GM12878 (cell line): ENCODE results near the gene TDRD9. TPM values are rescaled to one million over a fixed set of nuclear protein-coding genes. Genes with fewer than 3 reads are reported as not detected.

Source experiments
- ATAC-seq: fragments of 200-7000 bp; cut with Tn5 transposase; 3 replicates; pipeline ENCODE4 v1.9.1; 2020; ENCODE audit warnings: mild to moderate bottlenecking, moderate library complexity
- BruUV-seq: library from RNA; stranded (reverse); fragments of 400-500 nt; replicated peaks from 2 replicates; lab custom pipeline; 2021; lab: Mats Ljungman, UMichigan
- CTCF ChIA-PET: fragments of 300-600 bp; sonication (Branson Sonifier 250); formaldehyde crosslinking; extraction: SDS; loops from one replicate; lab custom pipeline; 2021; ENCODE audit warnings: inconsistent platforms; lab: Yijun Ruan, JAX
- POLR2A ChIA-PET: fragments of 350-600 bp; formaldehyde crosslinking; extraction: SDS; loops from one replicate; lab custom pipeline; 2021; ENCODE audit warnings: inconsistent platforms; lab: Charles Lee
- RAD21 ChIA-PET: fragments of 300-600 bp; sonication (Branson Sonifier 250); formaldehyde crosslinking; loops from one replicate; lab custom pipeline; 2023; ENCODE audit warnings: antibody characterized with exemption; ENCODE audit not compliant: unreplicated experiment; lab: Charles Lee
- SMC1A ChIA-PET: fragments of 300-600 bp; sonication (Branson Sonifier 250); formaldehyde crosslinking; loops from one replicate; lab custom pipeline; 2023; ENCODE audit not compliant: unreplicated experiment, uncharacterized antibody; lab: Charles Lee
- DNase-seq: peaks from one replicate; pipeline ENCODE4 v3.0.0-alpha.2; 2011; ENCODE audit warnings: low read depth, low spot score
- FAIRE-seq: peaks from 3 replicates; lab custom pipeline; 2011; peaks lifted over from hg19 to GRCh38; lab: Jason Lieb, UNC
- H2AFZ ChIP-seq: 2 replicates; pipeline ENCODE4 v1.6.0; 2011; ENCODE audit warnings: low read depth, low read length, control low read depth; ENCODE audit not compliant: control insufficient read depth
- H3K27ac ChIP-seq: 2 replicates; pipeline ENCODE4 v1.5.1; 2011; ENCODE audit warnings: control low read depth; ENCODE audit not compliant: control insufficient read depth, insufficient read depth
- H3K27me3 ChIP-seq, 2 experiments: replicated peaks in 1 of 2; 2 replicates each; pipeline versions ENCODE4 v1.6.0 to v1.6.1; 2011; ENCODE audit warnings: low read length in 1 of 2; ENCODE audit not compliant: control insufficient read depth in 2 of 2, insufficient read depth in 2 of 2
- H3K36me3 ChIP-seq, 2 experiments: 2 replicates each; pipeline ENCODE4 v1.5.1; 2011; ENCODE audit warnings: low read length in 1 of 2; ENCODE audit not compliant: control insufficient read depth in 2 of 2, insufficient read depth in 2 of 2
- H3K4me1 ChIP-seq: 2 replicates; pipeline ENCODE4 v1.6.1; 2011; ENCODE audit warnings: mild to moderate bottlenecking, low read length, moderate library complexity, mixed read lengths; ENCODE audit not compliant: control insufficient read depth, insufficient read depth
- H3K4me2 ChIP-seq: 2 replicates; pipeline ENCODE4 v1.6.0; 2011; ENCODE audit warnings: control low read depth; ENCODE audit not compliant: control insufficient read depth, insufficient read depth
- H3K4me3 ChIP-seq: fragments of 200-600 bp; sonication (generic); 2 replicates; pipeline ENCODE4 v1.5.1; 2016
- H3K79me2 ChIP-seq: 2 replicates; pipeline ENCODE4 v1.6.0; 2011; ENCODE audit warnings: low read length; ENCODE audit not compliant: control insufficient read depth, insufficient read depth
- H3K9ac ChIP-seq: 2 replicates; pipeline ENCODE4 v1.8.0; 2011; ENCODE audit warnings: low read length, control low read depth, mixed read lengths; ENCODE audit not compliant: control insufficient read depth, insufficient read depth
- H3K9me3 ChIP-seq: replicated peaks from 3 replicates; pipeline ENCODE4 v1.5.1; 2011; ENCODE audit warnings: mild to moderate bottlenecking, low read length; ENCODE audit not compliant: control insufficient read depth, insufficient read depth
- H4K20me1 ChIP-seq: 2 replicates; pipeline ENCODE4 v1.6.0; 2011; ENCODE audit not compliant: control insufficient read depth, insufficient read depth
- CBFB ChIP-seq: IDR thresholded peaks from 2 replicates; pipeline ENCODE4 v1.6.1; 2016; ENCODE audit warnings: antibody characterized with exemption, low read depth
- CBX5 ChIP-seq: sonication (generic); IDR thresholded peaks from 2 replicates; pipeline ENCODE4 v1.6.1; 2016; ENCODE audit warnings: low read depth, moderate library complexity, mild to moderate bottlenecking, inconsistent platforms
- CEBPB ChIP-seq, 2 experiments: fragments of 150-350 bp in 1 of 2; IDR thresholded peaks; 2 replicates each; pipeline ENCODE4 v1.6.1; 2012 to 2014; ENCODE audit warnings: low read depth in 2 of 2, low read length in 2 of 2, borderline replicate concordance in 1 of 2, inconsistent platforms in 1 of 2
- EP300 ChIP-seq, 2 experiments: fragments of 150-350 bp in 1 of 2; IDR thresholded peaks; 2 replicates each; pipeline ENCODE4 v1.6.1; 2011 to 2012; ENCODE audit warnings: low read depth in 2 of 2, low read length in 2 of 2, borderline replicate concordance in 1 of 2, improper control_type of control experiment in 1 of 2, inconsistent platforms in 1 of 2; ENCODE audit not compliant: control insufficient read depth in 1 of 2
- IRF4 ChIP-seq: IDR thresholded peaks from 2 replicates; pipeline ENCODE4 v1.6.1; 2011; ENCODE audit warnings: low read depth, low read length
- JUND ChIP-seq: IDR thresholded peaks from 2 replicates; pipeline ENCODE4 v1.6.1; 2012; ENCODE audit warnings: low read depth, mild to moderate bottlenecking, low read length, improper control_type of control experiment, moderate library complexity
- MEF2A ChIP-seq: IDR thresholded peaks from 2 replicates; pipeline ENCODE4 v1.6.1; 2011; ENCODE audit warnings: low read depth, mild to moderate bottlenecking, low read length, moderate library complexity; ENCODE audit not compliant: insufficient read depth
- MTA3 ChIP-seq: IDR thresholded peaks from 2 replicates; pipeline ENCODE4 v1.6.1; 2012; ENCODE audit warnings: low read length, inconsistent platforms, borderline replicate concordance
- MYB ChIP-seq: fragments of 150-350 bp; IDR thresholded peaks from 2 replicates; pipeline ENCODE4 v1.6.1; 2014; ENCODE audit warnings: mild to moderate bottlenecking, low read depth, low read length, borderline replicate concordance
- NFIC ChIP-seq: IDR thresholded peaks from 2 replicates; pipeline ENCODE4 v1.6.1; 2012; ENCODE audit warnings: low read depth, mild to moderate bottlenecking, inconsistent platforms, low read length, moderate library complexity
- NFYB ChIP-seq: IDR thresholded peaks from 2 replicates; pipeline ENCODE4 v1.6.1; 2011; ENCODE audit warnings: low read depth, mild to moderate bottlenecking, low read length, improper control_type of control experiment, moderate library complexity; ENCODE audit not compliant: insufficient read depth
- NRF1 ChIP-seq: conservative IDR thresholded peaks from 2 replicates; pipeline ENCODE4 v1.6.1; 2011; ENCODE audit warnings: mild to moderate bottlenecking, low read depth, low read length, improper control_type of control experiment
- PML ChIP-seq: IDR thresholded peaks from 2 replicates; pipeline ENCODE4 v1.6.1; 2012; ENCODE audit warnings: low read length, inconsistent platforms
- POLR2AphosphoS5 ChIP-seq: IDR thresholded peaks from 2 replicates; pipeline ENCODE4 v1.6.1; 2011; ENCODE audit warnings: mild to moderate bottlenecking, low read length, inconsistent platforms
- RAD51 ChIP-seq: fragments of 450-650 bp; IDR thresholded peaks from 2 replicates; pipeline ENCODE4 v1.6.1; 2016; ENCODE audit warnings: moderate library complexity, mild to moderate bottlenecking, inconsistent platforms
- RBBP5 ChIP-seq: fragments of 200-600 bp; sonication (generic); conservative IDR thresholded peaks from 2 replicates; pipeline ENCODE4 v1.6.1; 2016
- SREBF2 ChIP-seq: IDR thresholded peaks from 2 replicates; pipeline ENCODE4 v1.6.1; 2012; ENCODE audit warnings: mild to moderate bottlenecking, low read length
- SRF ChIP-seq, 2 experiments: IDR thresholded peaks; 2 replicates each; pipeline ENCODE4 v1.6.1; 2011; ENCODE audit warnings: low read depth in 2 of 2, low read length in 2 of 2, mild to moderate bottlenecking in 1 of 2, moderate library complexity in 1 of 2
- TARDBP ChIP-seq: IDR thresholded peaks from 2 replicates; pipeline ENCODE4 v1.6.1; 2016; ENCODE audit warnings: borderline replicate concordance
- YBX1 ChIP-seq: fragments of 450-650 bp; IDR thresholded peaks from 2 replicates; pipeline ENCODE4 v1.6.1; 2016; ENCODE audit warnings: antibody characterized with exemption
- WGBS: methylation state at CpG from one replicate; pipeline ENCODE4 v1.1.6; 2016; ENCODE audit warnings: low lambda C conversion rate; ENCODE audit not compliant: insufficient replicate concordance, insufficient coverage; ENCODE audit errors: missing lambda C conversion rate; 5-methylcytosine and 5-hydroxymethylcytosine counted together
- in situ Hi-C: fragments of 300-500 bp; cut with MboI; formaldehyde crosslinking; loops from 9 replicates; pipeline ENCODE4 v1.14.3; 2018; ENCODE audit warnings: mixed read lengths
- intact Hi-C: fragments of 100-400 bp; cut with micrococcal nuclease; formaldehyde crosslinking; loops from one replicate; pipeline ENCODE4 v1.14.2; 2022; ENCODE audit not compliant: unreplicated experiment
- polyA plus RNA-seq, 11 experiments: library from polyadenylated mRNA; depleted of rRNA in 4 of 11; unstranded in 6 of 11; stranded (reverse) in 5 of 11; fragments of >200 nt; fragmentation: Nextera tagmentation in 4 of 11; fragmentation: Illumina TruSeq in 1 of 11; extraction: Ambion mirVana in 4 of 11; extraction: Trizol in 1 of 11; gene quantifications; 1 replicate in 1 of 11; 2 replicates in 10 of 11; pipeline versions ENCODE4 v1.2.1 to v1.2.3, GENCODE V29; 2011 to 2016; ENCODE audit warnings: inconsistent platforms in 2 of 11, missing spikeins in 2 of 11, low read depth in 1 of 11
- total RNA-seq, 4 experiments: library from RNA; depleted of rRNA in 3 of 4; stranded (reverse); fragments of >200 nt in 3 of 4; fragmentation: Illumina TruSeq in 1 of 4; extraction: Trizol in 1 of 4; gene quantifications; 2 replicates each; pipeline versions ENCODE4 v1.2.1 to v1.2.3, GENCODE V29; 2013 to 2021

TDRD9 gene
- total and polyA plus RNA-seq, 10 of the 15 experiments (the other 5 are each of a cell fraction or from before 2014, with no cell fraction given) = 0.12 TPM; not detected in 9

DNA sequence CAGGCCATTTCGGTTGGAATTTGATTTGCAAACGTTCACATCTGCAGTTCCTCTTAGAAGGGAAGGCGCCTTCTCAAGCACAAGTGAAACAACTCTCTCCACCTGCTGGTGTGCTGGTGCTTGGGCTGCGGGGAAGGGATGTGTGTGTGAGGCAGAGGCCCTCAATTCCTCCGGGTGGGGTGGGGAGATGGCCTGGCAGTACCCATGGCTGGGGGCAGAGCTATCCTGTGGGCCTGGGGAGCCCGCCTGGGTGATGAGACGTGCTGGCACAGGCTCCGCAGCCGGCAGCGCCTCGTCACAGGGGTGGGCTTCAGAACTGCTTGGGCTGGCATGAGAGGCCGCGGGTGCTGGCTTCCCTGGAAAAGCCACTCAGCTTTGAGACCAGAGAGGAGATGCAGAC is 28.9 kb upstream of the TDRD9 start:
- Histone ChIP-seq H3K36me3 (no peaks in the 10 kb centered on the region), H4K20me1 (no peaks in the 10 kb centered on the region), H3K27me3 (no peaks in the 10 kb centered on the region), H3K4me3 (no peak overlapping the region), H3K9me3 (no peaks in the 10 kb centered on the region), H2AFZ (no peak overlapping the region), H3K79me2 (no peaks in the 10 kb centered on the region), H3K4me2 (no peak overlapping the region), H3K27ac (no peak overlapping the region), H3K9ac (no peak overlapping the region), H3K4me1 (no peaks in the 10 kb centered on the region)
- ATAC-seq (no peak), DNase-seq (no peak), FAIRE-seq (no peak)
- TF ChIP-seq NFIC = no peak
- 56% methylated on average over 13 of the region's 13 CpGs for WGBS
- SMC1A ChIA-PET = no interaction called here
- POLR2A ChIA-PET = no interaction called here
- CTCF ChIA-PET = interaction anchor here (1.1 to 5.0 kb wide), 3 partner anchors 11 to 108 kb away, joined by 3 to 52 read pairs (median 15); no protein-coding TSS in a partner anchor
- BruUV-seq = no TSS peak
- intact Hi-C loops = no loop called here
- in situ Hi-C loops = no loop called here
- RAD21 ChIA-PET = no interaction called here

DNA sequence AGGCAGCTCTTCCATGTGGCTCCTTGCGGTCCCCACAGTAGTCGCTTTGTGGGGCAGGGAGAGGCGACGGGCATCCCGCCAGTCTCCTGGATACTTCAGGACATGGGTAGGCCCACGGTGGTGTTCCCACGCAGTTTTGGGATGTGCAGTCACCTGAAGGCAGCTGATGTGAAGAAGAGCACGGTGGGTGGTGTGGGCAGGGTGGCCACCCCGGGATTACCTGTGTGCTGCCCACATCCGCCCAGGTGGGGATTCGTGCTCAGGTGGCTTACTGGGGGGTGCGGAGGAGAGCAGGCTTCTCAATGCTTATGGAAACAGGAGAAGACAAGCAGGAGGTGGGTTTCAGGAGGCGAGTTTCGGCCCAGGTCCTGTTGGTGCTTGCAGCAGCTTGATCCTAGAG is 28.4 kb upstream of the TDRD9 start:
- no peaks in the 10 kb centered on the region for H3K4me1 ChIP-seq
- no peak for ATAC-seq
- no TSS peak for BruUV-seq
- H3K36me3 ChIP-seq = no peaks in the 10 kb centered on the region
- no peak overlapping the region for H3K4me2 ChIP-seq
- in situ Hi-C loops = no loop called here
- H3K9me3 ChIP-seq = no peaks in the 10 kb centered on the region
- H4K20me1 ChIP-seq = no peaks in the 10 kb centered on the region
- H3K79me2 ChIP-seq = no peaks in the 10 kb centered on the region
- ChIA-PET SMC1A (interaction anchor here (0.6 kb wide), 1 partner anchor 74 kb away, joined by 3 read pairs; no protein-coding TSS in a partner anchor), CTCF (interaction anchor here (0.5 to 5.0 kb wide), 5 partner anchors 10 to 93 kb away, joined by 3 to 52 read pairs (median 4); no protein-coding TSS in a partner anchor), POLR2A (no interaction called here), RAD21 (interaction anchor here (1.3 kb wide), 1 partner anchor 11 kb away, joined by 3 read pairs; no protein-coding TSS in a partner anchor)
- intact Hi-C loops = no loop called here
- no peak overlapping the region for H3K4me3 ChIP-seq
- TF ChIP-seq JUND = no peak
- no peak for TF ChIP-seq IRF4
- TF ChIP-seq POLR2AphosphoS5 = no peak
- no peak for TF ChIP-seq CBX5
- no peak for TF ChIP-seq TARDBP
- TF ChIP-seq YBX1 = no peak
- TF ChIP-seq NRF1 = no peak
- TF ChIP-seq MTA3 = no peak
- no peak for TF ChIP-seq NFYB
- TF ChIP-seq MEF2A = no peak
- no peak for TF ChIP-seq SRF (IDR thresholded peaks at IDR 0.05; ENCODE audit: low read depth in 2 of 2, low read length in 2 of 2)
- TF ChIP-seq RBBP5 = no peak
- no peak for TF ChIP-seq SREBF2
- no peak for TF ChIP-seq EP300 (IDR thresholded peaks at IDR 0.05; ENCODE audit: borderline replicate concordance in 1 of 2, control insufficient read depth in 1 of 2, low read depth in 2 of 2, low read length in 2 of 2)
- no peak for TF ChIP-seq CEBPB (IDR thresholded peaks at IDR 0.05; ENCODE audit: borderline replicate concordance in 1 of 2, low read depth in 2 of 2, low read length in 2 of 2)
- no peak for TF ChIP-seq RAD51
- no peak for TF ChIP-seq CBFB
- no peak for TF ChIP-seq PML
- no peak for TF ChIP-seq MYB
- H2AFZ ChIP-seq = no peak overlapping the region
- H3K27ac ChIP-seq = no peak overlapping the region
- no peak for FAIRE-seq
- no peak for DNase-seq
- WGBS = 68% methylated on average over 14 of the region's 14 CpGs
- H3K27me3 ChIP-seq = no peaks in the 10 kb centered on the region
- no peak overlapping the region for H3K9ac ChIP-seq
